DND-41 (cell line): Measurements from ENCODE around the gene ASCL2.

ENCODE experiments used
- CTCF ChIP-seq: IDR thresholded peaks from 2 replicates; pipeline ENCODE4 v1.5.1; 2012; ENCODE audit warnings: borderline replicate concordance, low read length, moderate library complexity, mild to moderate bottlenecking; ENCODE audit not compliant: poor library complexity, severe bottlenecking; ENCODE audit errors: extremely low read depth
- EZH2 ChIP-seq: IDR thresholded peaks from 3 replicates; pipeline ENCODE4 v1.6.1; 2012; ENCODE audit warnings: borderline replicate concordance, low read depth, mild to moderate bottlenecking, moderate library complexity, low read length, inconsistent platforms; ENCODE audit not compliant: severe bottlenecking

GRCh38 chr11:2269601-2270321, 627 bp downstream of the ASCL2 start:
- no peak for TF ChIP-seq CTCF
- TF ChIP-seq EZH2: no peak
